ENCODE measurements around the gene LNX2. TPM values are rescaled to one million over a fixed set of nuclear protein-coding genes. Genes with fewer than 3 reads are reported as not detected.
A peak's percentile ranks its signal among the peaks of the same experiment; 100 is the strongest.

The LNX2 gene
- polyA plus RNA-seq, 1 donor (not counting 4 experiments of a cell fraction or from before 2014, with no cell fraction given), result 17.0 TPM

GRCh38 chr13:27617881-27618321 lies 2.4 kb downstream of the LNX2 start:
- Histone ChIP-seq H3K9ac (ENCODE audit: control insufficient read depth, extremely low read depth, insufficient read depth, low read length) (no peak overlapping the region), H3K9me1 (ENCODE audit: control insufficient read depth, extremely low read depth, insufficient read depth, low read length) (no peaks in the 10 kb centered on the region), H3K36me3 (ENCODE audit: control insufficient read depth in 2 of 2, extremely low read depth in 1 of 2, insufficient read depth in 2 of 2, low read length in 2 of 2) (peaks cover under 1 to 3% of the 10 kb centered on the region in 2 experiments), H3K79me2 (ENCODE audit: control insufficient read depth, insufficient read depth, low read length) (peaks cover 81% of the 10 kb centered on the region), H3K27me3 (ENCODE audit: control insufficient read depth, extremely low read depth, insufficient read depth, low read length) (no peaks in the 10 kb centered on the region), H3K27ac (ENCODE audit: control insufficient read depth, insufficient read depth, low read length) (peak overlapping the region; percentile 99), H4K20me1 (ENCODE audit: control insufficient read depth, extremely low read depth, insufficient read depth, low read length) (no peaks in the 10 kb centered on the region), H2AFZ (ENCODE audit: control insufficient read depth, low read length) (no peak overlapping the region), H3K4me3 (ENCODE audit: control insufficient read depth in 2 of 3, extremely low read depth in 1 of 3, insufficient read depth in 2 of 3, low read depth in 1 of 3, low read length in 3 of 3) (peak overlapping the region in 2 of 3 experiments; percentile 4 to 14), H3K9me3 (ENCODE audit: control insufficient read depth, low read depth, low read length) (peaks cover 1% of the 10 kb centered on the region), H3K4me1 (ENCODE audit: control insufficient read depth, extremely low read depth, insufficient read depth, low read length) (peaks cover 21% of the 10 kb centered on the region), H3K4me2 (ENCODE audit: control insufficient read depth, extremely low read depth, insufficient read depth, low read depth, low read length) (peak overlapping the region; percentile 85)
- dilution Hi-C loops (cut with MboI; ENCODE audit: extremely low pct_ligation_motif_present, low sequenced_read_pairs), result no loop called here
- TF ChIP-seq CTCF (optimal IDR thresholded peaks at IDR 0.05 in 1 of 3, IDR thresholded peaks at IDR 0.05 in 1 of 3, conservative IDR thresholded peaks at IDR 0.05 in 1 of 3; ENCODE audit: extremely low read depth in 1 of 3, insufficient read depth in 2 of 3, low read length in 3 of 3) (no peak), EZH2 (IDR thresholded peaks at IDR 0.05; ENCODE audit: low read length) (no peak)
- peak; percentile 39 for FAIRE-seq
- no peak for DNase-seq (ENCODE audit: low read depth, low spot score)

DNA sequence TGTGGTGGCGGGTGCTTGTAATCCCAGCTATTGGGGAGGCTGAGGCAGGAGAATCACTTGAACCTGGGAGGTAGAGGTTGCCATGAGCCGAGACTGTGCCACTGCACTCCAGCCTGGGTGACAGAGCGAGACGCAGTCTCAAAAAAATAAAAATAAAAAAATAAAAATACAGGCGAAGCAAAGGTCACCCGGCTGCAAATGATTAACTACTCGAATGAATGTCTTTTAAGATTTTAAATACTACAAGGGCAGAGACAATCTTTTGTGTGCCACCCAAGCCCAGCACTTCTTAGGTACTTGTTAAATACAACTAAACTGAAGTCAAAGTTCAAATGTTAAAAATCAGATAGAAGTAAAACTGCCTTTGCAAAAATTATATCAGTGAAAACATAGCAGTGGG lies 6.7 kb downstream of the LNX2 start:
- H3K27ac ChIP-seq (ENCODE audit: control insufficient read depth, insufficient read depth, low read length), result no peak overlapping the region
- peaks cover 98% of the 10 kb centered on the region for H3K79me2 ChIP-seq (ENCODE audit: control insufficient read depth, insufficient read depth, low read length)
- H3K4me3 ChIP-seq (ENCODE audit: control insufficient read depth in 2 of 3, extremely low read depth in 1 of 3, insufficient read depth in 2 of 3, low read depth in 1 of 3, low read length in 3 of 3), result no peak overlapping the region
- H4K20me1 ChIP-seq (ENCODE audit: control insufficient read depth, extremely low read depth, insufficient read depth, low read length), result no peaks in the 10 kb centered on the region
- dilution Hi-C loops (cut with MboI; ENCODE audit: extremely low pct_ligation_motif_present, low sequenced_read_pairs), result no loop called here
- no peaks in the 10 kb centered on the region for H3K27me3 ChIP-seq (ENCODE audit: control insufficient read depth, extremely low read depth, insufficient read depth, low read length)
- H2AFZ ChIP-seq (ENCODE audit: control insufficient read depth, low read length), result no peak overlapping the region
- no peak for TF ChIP-seq CTCF (optimal IDR thresholded peaks at IDR 0.05 in 1 of 3, IDR thresholded peaks at IDR 0.05 in 1 of 3, conservative IDR thresholded peaks at IDR 0.05 in 1 of 3; ENCODE audit: extremely low read depth in 1 of 3, insufficient read depth in 2 of 3, low read length in 3 of 3)
- no peak for TF ChIP-seq EZH2 (IDR thresholded peaks at IDR 0.05; ENCODE audit: low read length)
- peaks cover 15% of the 10 kb centered on the region for H3K4me1 ChIP-seq (ENCODE audit: control insufficient read depth, extremely low read depth, insufficient read depth, low read length)
- no peaks in the 10 kb centered on the region for H3K9me1 ChIP-seq (ENCODE audit: control insufficient read depth, extremely low read depth, insufficient read depth, low read length)
- H3K9ac ChIP-seq (ENCODE audit: control insufficient read depth, extremely low read depth, insufficient read depth, low read length), result no peak overlapping the region
- H3K36me3 ChIP-seq (ENCODE audit: control insufficient read depth in 2 of 2, extremely low read depth in 1 of 2, insufficient read depth in 2 of 2, low read length in 2 of 2), result peaks cover 0 to 1% of the 10 kb centered on the region in 2 experiments
- FAIRE-seq (no peak), DNase-seq (ENCODE audit: low read depth, low spot score) (no peak)
- no peak overlapping the region for H3K4me2 ChIP-seq (ENCODE audit: control insufficient read depth, extremely low read depth, insufficient read depth, low read depth, low read length)
- peaks cover 1% of the 10 kb centered on the region for H3K9me3 ChIP-seq (ENCODE audit: control insufficient read depth, low read depth, low read length)
